Adipocyte (in vitro differentiated cells): Measurements from ENCODE around the gene CLEC14A.

Experiments used
- DNase-seq: peaks from one replicate; pipeline ENCODE4 v3.0.0-alpha.2; 2015; ENCODE audit warnings: low read depth
- H3K27me3 ChIP-seq: replicated peaks from 2 replicates; pipeline ENCODE4 v1.7.0; 2013; ENCODE audit warnings: mild to moderate bottlenecking, low read length, moderate library complexity; ENCODE audit not compliant: control insufficient read depth, insufficient read depth
- H3K36me3 ChIP-seq: 2 replicates; pipeline ENCODE4 v1.7.0; 2013; ENCODE audit warnings: low read length, mild to moderate bottlenecking, moderate library complexity; ENCODE audit not compliant: control insufficient read depth, insufficient read depth, severe bottlenecking
- H3K4me1 ChIP-seq: 2 replicates; pipeline ENCODE4 v1.7.0; 2013; ENCODE audit warnings: mild to moderate bottlenecking, low read length, moderate library complexity; ENCODE audit not compliant: control insufficient read depth, insufficient read depth
- H3K4me3 ChIP-seq: 2 replicates; pipeline ENCODE4 v1.7.0; 2013; ENCODE audit warnings: mild to moderate bottlenecking, low read length, moderate library complexity
- H3K9ac ChIP-seq: 2 replicates; pipeline ENCODE4 v1.7.0; 2013; ENCODE audit warnings: mild to moderate bottlenecking, low read length, moderate library complexity
- H3K9me3 ChIP-seq: 2 replicates; pipeline ENCODE4 v1.7.0; 2013; ENCODE audit warnings: mild to moderate bottlenecking, low read length, moderate library complexity; ENCODE audit not compliant: control insufficient read depth

The CLEC14A gene

DNA sequence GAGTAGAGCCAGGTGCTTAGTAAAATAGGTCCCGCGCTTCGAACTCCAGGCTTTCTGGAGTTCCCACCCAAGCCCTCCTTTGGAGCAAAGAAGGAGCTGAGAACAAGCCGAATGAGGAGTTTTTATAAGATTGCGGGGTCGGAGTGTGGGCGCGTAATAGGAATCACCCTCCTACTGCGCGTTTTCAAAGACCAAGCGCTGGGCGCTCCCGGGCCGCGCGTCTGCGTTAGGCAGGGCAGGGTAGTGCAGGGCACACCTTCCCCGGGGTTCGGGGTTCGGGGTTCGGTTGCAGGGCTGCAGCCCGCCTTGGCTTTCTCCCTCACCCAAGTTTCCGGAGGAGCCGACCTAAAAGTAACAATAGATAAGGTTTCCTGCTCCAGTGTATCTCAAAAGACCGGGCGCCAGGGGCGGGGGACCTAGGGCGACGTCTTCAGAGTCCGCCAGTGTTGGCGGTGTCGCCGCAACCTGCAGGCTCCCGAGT lies 44.6 kb downstream of the CLEC14A start:
- no peak overlapping the region for H3K9ac ChIP-seq
- peaks cover 44% of the 10 kb centered on the region for H3K27me3 ChIP-seq
- no peaks in the 10 kb centered on the region for H3K9me3 ChIP-seq
- no peak for DNase-seq
- no peaks in the 10 kb centered on the region for H3K36me3 ChIP-seq
- H3K4me1 ChIP-seq, result peaks cover 11% of the 10 kb centered on the region
- H3K4me3 ChIP-seq, result peak overlapping the region; percentile 75

DNA sequence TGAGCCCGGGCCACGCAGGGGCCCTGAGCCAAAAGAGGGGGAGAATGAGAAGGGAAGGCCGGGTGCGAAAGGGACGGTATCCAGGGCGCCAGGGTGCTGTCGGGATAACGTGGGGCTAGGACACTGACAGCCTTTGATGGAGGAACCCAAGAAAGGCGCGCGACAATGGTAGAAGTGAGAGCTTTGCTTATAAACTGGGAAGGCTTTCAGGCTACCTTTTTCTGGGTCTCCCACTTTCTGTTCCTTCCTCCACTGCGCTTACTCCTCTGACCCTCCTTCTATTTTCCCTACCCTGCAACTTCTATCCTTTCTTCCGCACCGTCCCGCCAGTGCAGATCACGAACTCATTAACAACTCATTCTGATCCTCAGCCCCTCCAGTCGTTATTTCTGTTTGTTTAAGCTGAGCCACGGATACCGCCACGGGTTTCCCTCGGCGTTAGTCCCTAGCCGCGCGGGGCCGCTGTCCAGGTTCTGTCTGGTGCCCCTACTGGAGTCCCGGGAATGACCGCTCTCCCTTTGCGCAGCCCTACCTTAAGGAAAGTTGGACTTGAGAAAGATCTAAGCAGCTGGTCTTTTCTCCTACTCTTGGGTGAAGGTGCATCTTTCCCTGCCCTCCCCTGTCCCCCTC lies 45.2 kb downstream of the CLEC14A start:
- DNase-seq, result peak; percentile 39
- H3K4me1 ChIP-seq, result peaks cover 11% of the 10 kb centered on the region
- peak overlapping the region; percentile 43 for H3K9ac ChIP-seq
- H3K36me3 ChIP-seq, result no peaks in the 10 kb centered on the region
- peak overlapping the region; percentile 75 for H3K4me3 ChIP-seq
- H3K27me3 ChIP-seq, result peaks cover 44% of the 10 kb centered on the region
- H3K9me3 ChIP-seq, result peaks cover 5% of the 10 kb centered on the region

DNA sequence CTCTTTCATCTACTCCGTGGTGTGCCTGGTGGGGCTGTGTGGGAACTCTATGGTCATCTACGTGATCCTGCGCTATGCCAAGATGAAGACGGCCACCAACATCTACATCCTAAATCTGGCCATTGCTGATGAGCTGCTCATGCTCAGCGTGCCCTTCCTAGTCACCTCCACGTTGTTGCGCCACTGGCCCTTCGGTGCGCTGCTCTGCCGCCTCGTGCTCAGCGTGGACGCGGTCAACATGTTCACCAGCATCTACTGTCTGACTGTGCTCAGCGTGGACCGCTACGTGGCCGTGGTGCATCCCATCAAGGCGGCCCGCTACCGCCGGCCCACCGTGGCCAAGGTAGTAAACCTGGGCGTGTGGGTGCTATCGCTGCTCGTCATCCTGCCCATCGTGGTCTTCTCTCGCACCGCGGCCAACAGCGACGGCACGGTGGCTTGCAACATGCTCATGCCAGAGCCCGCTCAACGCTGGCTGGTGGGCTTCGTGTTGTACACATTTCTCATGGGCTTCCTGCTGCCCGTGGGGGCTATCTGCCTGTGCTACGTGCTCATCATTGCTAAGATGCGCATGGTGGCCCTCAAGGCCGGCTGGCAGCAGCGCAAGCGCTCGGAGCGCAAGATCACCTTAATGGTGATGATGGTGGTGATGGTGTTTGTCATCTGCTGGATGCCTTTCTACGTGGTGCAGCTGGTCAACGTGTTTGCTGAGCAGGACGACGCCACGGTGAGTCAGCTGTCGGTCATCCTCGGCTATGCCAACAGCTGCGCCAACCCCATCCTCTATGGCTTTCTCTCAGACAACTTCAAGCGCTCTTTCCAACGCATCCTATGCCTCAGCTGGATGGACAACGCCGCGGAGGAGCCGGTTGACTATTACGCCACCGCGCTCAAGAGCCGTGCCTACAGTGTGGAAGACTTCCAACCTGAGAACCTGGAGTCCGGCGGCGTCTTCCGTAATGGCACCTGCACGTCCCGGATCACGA lies 46.0 kb downstream of the CLEC14A start:
- Histone ChIP-seq H3K4me1 (peaks cover 11% of the 10 kb centered on the region), H3K9me3 (peaks cover 5% of the 10 kb centered on the region), H3K27me3 (peaks cover 44% of the 10 kb centered on the region), H3K9ac (peak overlapping the region; percentile 49), H3K4me3 (peak overlapping the region; percentile 75), H3K36me3 (no peaks in the 10 kb centered on the region)
- DNase-seq, result no peak

DNA sequence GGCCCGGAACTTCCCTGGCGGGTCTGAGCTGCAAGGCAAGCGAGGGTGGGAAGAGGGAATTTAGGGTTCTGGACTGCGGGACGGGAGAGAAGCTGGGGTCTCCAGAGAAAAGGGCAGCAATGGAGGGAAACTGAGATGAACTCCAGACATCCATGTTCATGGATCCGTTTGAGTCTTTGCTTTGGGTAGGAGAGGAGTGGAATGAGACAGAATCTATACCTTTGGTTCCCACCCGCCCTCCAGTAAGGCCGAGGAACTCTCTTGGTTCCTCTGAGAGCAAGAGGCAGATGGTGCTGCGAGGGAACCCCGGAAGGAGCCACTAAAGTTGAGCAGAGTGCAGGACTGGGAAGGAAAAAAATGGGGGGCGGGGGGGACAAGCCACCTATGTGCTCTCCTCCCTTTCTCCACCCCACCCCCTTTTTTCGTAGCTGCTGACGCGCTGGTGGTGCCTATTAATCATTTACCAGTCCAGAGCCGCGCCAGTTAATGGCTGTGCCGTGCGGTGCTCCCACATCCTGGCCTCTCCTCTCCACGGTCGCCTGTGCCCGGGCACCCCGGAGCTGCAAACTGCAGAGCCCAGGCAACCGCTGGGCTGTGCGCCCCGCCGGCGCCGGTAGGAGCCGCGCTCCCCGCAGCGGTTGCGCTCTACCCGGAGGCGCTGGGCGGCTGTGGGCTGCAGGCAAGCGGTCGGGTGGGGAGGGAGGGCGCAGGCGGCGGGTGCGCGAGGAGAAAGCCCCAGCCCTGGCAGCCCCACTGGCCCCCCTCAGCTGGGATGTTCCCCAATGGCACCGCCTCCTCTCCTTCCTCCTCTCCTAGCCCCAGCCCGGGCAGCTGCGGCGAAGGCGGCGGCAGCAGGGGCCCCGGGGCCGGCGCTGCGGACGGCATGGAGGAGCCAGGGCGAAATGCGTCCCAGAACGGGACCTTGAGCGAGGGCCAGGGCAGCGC lies 47.0 kb downstream of the CLEC14A start:
- H3K36me3 ChIP-seq, result no peaks in the 10 kb centered on the region
- peaks cover 11% of the 10 kb centered on the region for H3K4me1 ChIP-seq
- H3K9me3 ChIP-seq, result peaks cover 5% of the 10 kb centered on the region
- H3K4me3 ChIP-seq, result peak overlapping the region; percentile 75
- DNase-seq, result peak; percentile 60
- peaks cover 38% of the 10 kb centered on the region for H3K27me3 ChIP-seq
- H3K9ac ChIP-seq, result peak overlapping the region; percentile 49

DNA sequence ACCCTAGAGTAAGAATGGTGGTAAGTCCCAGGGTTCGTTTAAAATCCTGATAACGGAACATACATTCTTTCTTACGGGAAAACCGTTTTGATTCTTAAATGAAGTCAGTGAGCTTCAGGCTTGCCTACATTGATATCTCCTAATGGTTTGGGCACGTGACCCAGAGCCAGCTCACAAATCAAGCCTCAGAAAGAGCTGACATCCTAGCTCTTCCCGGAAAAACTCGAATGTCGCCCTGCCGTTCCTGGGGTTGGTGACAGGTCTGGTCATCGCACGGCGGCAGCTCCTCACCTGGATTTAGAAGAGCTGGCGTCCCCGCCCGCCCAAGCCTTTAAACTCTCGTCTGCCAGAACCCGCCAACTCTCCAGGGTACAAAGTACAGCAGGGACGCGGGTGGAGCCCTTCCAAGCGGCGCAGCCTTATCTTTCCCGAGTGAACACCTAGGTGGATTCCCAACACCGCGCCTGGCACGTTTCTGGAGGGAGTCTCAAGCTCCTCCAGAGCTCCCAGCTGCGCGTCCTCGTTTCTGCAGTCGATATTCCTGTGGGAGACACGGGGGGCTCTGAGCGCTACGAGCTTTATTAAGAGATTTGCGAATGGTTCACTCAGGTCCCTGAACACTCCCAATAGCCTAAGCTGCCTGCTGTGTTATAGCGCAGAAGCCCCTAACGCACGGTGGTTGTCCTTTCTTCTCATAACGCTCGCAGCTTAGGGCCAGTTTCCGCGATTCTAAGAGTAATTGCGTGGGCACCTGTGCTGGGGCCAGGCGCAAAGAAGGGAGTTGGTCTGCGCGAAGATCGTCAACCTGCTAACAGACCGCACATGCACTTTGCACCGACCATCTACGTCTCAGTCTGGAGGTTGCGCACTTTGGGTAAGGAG lies 47.9 kb downstream of the CLEC14A start, which contains the start of gene SSTR1:
SSTR1 (plus strand) TSS at position 169 of the 882 bp plus-strand sequence. CDS start 1,486 bp downstream, outside the sequence.
- DNase-seq, result peak; percentile 9
- H3K4me1 ChIP-seq, result peaks cover 11% of the 10 kb centered on the region
- H3K36me3 ChIP-seq, result no peaks in the 10 kb centered on the region
- H3K9ac ChIP-seq, result no peak within 1 kb of the TSS
- peak within 1 kb of the TSS; percentile 75 for H3K4me3 ChIP-seq
- H3K9me3 ChIP-seq, result peaks cover 5% of the 10 kb centered on the region
- peaks cover 38% of the 10 kb centered on the region for H3K27me3 ChIP-seq

DNA sequence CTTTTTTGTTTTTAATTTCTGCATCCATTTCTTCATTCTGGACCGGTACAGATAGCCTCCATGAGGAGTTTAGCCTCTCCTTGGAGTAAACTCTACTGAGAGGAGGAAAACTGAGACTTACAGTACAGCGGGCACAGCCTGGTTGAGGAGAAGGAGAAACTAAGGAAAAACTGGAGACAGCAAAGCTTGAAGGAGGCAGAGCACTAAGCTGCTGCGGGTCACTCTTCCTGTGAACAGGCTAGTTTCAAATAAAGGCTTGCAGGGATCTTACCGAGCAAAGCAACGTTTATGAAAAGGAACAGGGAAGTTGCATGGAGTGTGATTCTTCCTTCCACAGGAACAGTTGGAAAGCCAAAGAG lies 48.5 kb downstream of the CLEC14A start:
- no peaks in the 10 kb centered on the region for H3K36me3 ChIP-seq
- H3K4me1 ChIP-seq, result peaks cover 11% of the 10 kb centered on the region
- H3K9me3 ChIP-seq, result peaks cover 5% of the 10 kb centered on the region
- peaks cover 38% of the 10 kb centered on the region for H3K27me3 ChIP-seq
- peak; percentile 6 for DNase-seq
- H3K9ac ChIP-seq, result no peak overlapping the region
- peak overlapping the region; percentile 75 for H3K4me3 ChIP-seq

DNA sequence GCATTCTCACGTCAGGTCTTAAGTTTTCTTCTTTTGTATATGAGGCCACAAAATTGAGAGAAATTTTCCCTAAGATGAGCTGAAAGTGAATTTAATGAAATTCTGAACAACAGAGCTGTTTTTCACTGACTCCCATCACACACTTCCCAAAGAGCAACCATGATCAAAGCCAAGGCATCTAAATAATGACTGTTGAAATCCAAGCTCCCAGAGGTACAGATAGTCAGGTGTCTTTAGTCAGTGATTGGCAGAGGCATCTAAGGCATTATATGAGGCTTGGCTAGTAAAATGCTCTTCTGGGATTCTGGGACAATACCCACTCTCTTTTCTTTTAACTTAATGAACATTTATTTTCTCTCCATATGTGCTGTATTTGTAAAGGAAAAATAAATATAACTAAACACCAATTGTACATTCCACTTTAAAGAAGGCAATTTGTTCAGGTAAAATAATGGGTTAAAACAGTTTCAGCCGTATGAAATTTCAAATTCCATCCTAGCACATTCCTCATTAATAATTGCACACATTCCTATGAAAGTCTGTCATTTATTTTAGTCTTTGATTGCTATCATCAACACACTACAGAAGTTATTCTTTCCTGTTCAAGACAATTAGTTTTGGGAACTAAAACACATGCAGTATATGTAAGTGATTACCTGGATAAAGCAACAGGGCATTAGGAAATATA lies 49.1 kb downstream of the CLEC14A start:
- Histone ChIP-seq H3K9ac (no peak overlapping the region), H3K27me3 (peaks cover 38% of the 10 kb centered on the region), H3K36me3 (no peaks in the 10 kb centered on the region), H3K9me3 (peaks cover 5% of the 10 kb centered on the region), H3K4me1 (peaks cover 11% of the 10 kb centered on the region), H3K4me3 (peak overlapping the region; percentile 75)
- DNase-seq, result no peak

DNA sequence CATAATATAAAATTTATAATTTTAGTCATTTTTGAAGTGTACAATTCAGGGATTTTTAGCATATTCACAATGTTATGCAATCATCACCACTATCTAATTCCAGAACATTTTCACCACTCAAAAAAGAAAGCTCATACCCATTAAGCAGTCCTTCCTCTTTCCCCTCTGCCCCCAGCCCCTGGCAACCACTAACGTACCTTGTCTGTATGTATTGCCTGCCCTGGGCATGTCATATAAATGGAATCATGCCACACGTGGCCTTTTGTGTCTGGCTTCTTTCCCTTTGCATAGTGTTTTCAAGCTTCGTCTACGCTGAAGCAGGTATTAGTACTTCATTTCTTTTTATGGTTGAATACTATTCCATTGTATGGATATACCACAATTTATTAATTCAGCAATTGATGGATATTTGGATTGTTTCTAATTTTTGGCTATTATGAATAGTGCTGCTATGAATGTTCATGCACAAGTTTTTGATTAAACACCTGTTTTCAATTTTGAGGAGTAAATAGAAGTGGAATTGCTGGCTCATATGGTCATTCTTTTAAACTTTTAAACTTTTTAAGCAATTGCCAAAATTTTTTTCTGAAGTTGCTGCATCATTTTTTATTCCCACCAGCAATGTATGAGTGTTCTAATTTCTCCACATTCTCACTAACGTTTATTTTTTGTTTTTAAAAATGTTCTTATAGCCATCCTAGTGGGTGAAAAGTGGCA lies 49.8 kb downstream of the CLEC14A start:
- Histone ChIP-seq H3K9ac (no peak overlapping the region), H3K9me3 (peaks cover 5% of the 10 kb centered on the region), H3K4me1 (peaks cover 11% of the 10 kb centered on the region), H3K4me3 (no peak overlapping the region), H3K36me3 (no peaks in the 10 kb centered on the region), H3K27me3 (peaks cover 38% of the 10 kb centered on the region)
- DNase-seq, result no peak

DNA sequence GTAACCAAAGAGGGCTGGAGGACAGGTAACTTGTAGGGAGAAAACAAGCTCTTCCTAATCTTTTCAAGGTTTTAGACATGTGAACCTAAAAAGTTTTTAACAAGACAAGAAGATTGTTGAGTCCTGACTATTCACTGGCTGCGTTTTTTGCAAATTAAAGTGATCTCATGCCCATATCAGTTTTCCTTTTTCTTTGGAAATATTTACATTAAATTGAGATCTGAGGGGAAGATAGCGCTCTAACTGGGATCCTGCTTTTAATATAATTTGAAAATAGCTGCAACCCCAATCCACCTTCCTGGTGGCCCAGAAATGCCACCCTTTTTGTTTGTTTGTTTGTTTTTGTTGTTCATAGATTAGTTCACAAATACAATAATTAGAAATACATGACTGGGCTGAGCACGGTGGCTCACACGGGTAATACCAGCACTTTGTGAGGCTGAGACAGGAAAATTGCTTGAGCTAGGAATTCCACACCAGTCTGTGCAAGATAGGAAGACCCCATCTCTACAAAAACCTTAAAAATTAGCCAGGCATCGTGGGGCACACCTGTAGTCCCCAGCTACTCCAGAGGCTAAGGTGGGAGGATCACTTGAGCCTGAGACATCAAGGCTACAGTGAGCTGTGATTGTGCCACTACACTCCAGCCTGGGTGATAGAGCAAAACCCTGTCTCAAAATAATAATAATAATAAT lies 50.6 kb downstream of the CLEC14A start:
- DNase-seq, result no peak
- peaks cover 33% of the 10 kb centered on the region for H3K27me3 ChIP-seq
- H3K9ac ChIP-seq, result no peak overlapping the region
- H3K4me1 ChIP-seq, result peaks cover 11% of the 10 kb centered on the region
- no peaks in the 10 kb centered on the region for H3K36me3 ChIP-seq
- no peak overlapping the region for H3K4me3 ChIP-seq
- peaks cover 5% of the 10 kb centered on the region for H3K9me3 ChIP-seq
